Measurements from ENCODE around the gene RCAN1.

DNA sequence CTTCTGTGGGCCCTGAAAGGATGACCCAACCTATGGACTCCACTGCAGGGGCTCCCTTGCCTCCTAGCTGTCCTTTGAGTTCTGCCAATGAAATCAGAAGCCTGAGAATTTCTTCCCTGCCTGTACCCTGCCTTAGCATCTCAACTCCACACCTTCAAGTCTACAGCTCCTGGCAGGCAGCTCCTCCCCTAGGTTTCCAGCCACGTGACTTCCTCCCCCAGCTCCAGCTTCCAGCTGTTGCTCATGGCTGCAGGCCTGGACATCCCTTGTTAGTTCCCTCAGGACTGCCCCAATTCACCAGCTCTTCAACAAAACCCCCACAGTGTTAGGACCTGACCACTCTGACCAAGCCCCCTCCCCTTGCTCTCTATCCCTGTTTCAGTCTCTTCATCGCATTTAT, 2.4 kb downstream of the RCAN1 start:
- TF ChIP-seq, protein P1, sequence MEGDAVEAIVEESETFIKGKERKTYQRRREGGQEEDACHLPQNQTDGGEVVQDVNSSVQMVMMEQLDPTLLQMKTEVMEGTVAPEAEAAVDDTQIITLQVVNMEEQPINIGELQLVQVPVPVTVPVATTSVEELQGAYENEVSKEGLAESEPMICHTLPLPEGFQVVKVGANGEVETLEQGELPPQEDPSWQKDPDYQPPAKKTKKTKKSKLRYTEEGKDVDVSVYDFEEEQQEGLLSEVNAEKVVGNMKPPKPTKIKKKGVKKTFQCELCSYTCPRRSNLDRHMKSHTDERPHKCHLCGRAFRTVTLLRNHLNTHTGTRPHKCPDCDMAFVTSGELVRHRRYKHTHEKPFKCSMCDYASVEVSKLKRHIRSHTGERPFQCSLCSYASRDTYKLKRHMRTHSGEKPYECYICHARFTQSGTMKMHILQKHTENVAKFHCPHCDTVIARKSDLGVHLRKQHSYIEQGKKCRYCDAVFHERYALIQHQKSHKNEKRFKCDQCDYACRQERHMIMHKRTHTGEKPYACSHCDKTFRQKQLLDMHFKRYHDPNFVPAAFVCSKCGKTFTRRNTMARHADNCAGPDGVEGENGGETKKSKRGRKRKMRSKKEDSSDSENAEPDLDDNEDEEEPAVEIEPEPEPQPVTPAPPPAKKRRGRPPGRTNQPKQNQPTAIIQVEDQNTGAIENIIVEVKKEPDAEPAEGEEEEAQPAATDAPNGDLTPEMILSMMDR (IDR thresholded peaks at IDR 0.05): no peak
- no peak for TF ChIP-seq EP300 (IDR thresholded peaks at IDR 0.05)
- TF ChIP-seq POLR2A (IDR thresholded peaks at IDR 0.05): no peak
